Parathyroid adenoma (tissue), 2 donors: ENCODE results near the gene CEACAM18.

Experiments used
- H2AFZ ChIP-seq: fragments of 300-600 bp; sonication (generic); one replicate; pipeline ENCODE4 v1.7.0; 2017; ENCODE audit warnings: antibody characterized with exemption, mild to moderate bottlenecking
- H3K27ac ChIP-seq: fragments of 300-600 bp; sonication (generic); one replicate; pipeline ENCODE4 v1.7.0; 2017
- H3K27me3 ChIP-seq: fragments of 300-600 bp; sonication (generic); one replicate; pipeline ENCODE4 v1.7.0; 2017; ENCODE audit warnings: low read length; ENCODE audit not compliant: control insufficient read depth, insufficient read depth
- H3K36me3 ChIP-seq: fragments of 300-600 bp; sonication (generic); one replicate; pipeline ENCODE4 v1.7.0; 2017; ENCODE audit warnings: low read length; ENCODE audit not compliant: control insufficient read depth, insufficient read depth
- H3K4me1 ChIP-seq: fragments of 300-600 bp; sonication (generic); one replicate; pipeline ENCODE4 v1.7.0; 2017; ENCODE audit warnings: control low read depth
- H3K4me2 ChIP-seq: fragments of 300-600 bp; sonication (generic); one replicate; pipeline ENCODE4 v1.7.0; 2017; ENCODE audit warnings: low read length
- H3K4me3 ChIP-seq: fragments of 300-600 bp; sonication (generic); one replicate; pipeline ENCODE4 v1.7.0; 2017; ENCODE audit warnings: low read depth, low read length
- H3K79me2 ChIP-seq: fragments of 300-600 bp; sonication (generic); one replicate; pipeline ENCODE4 v1.7.0; 2017; ENCODE audit warnings: control low read depth
- H3K9ac ChIP-seq: fragments of 300-600 bp; sonication (generic); one replicate; pipeline ENCODE4 v1.7.0; 2017; ENCODE audit warnings: mild to moderate bottlenecking
- H3K9me3 ChIP-seq: fragments of 300-600 bp; sonication (generic); one replicate; pipeline ENCODE4 v1.7.0; 2017; ENCODE audit warnings: low read length; ENCODE audit not compliant: control insufficient read depth
- TF ChIP-seq, protein P1 (sequence below): fragments of 300-600 bp; sonication (generic); IDR thresholded peaks from one replicate; pipeline ENCODE4 v1.7.0; 2017; ENCODE audit warnings: antibody characterized with exemption, mild to moderate bottlenecking
- donor health status: primary hyperparathyroidism.

The CEACAM18 gene

DNA sequence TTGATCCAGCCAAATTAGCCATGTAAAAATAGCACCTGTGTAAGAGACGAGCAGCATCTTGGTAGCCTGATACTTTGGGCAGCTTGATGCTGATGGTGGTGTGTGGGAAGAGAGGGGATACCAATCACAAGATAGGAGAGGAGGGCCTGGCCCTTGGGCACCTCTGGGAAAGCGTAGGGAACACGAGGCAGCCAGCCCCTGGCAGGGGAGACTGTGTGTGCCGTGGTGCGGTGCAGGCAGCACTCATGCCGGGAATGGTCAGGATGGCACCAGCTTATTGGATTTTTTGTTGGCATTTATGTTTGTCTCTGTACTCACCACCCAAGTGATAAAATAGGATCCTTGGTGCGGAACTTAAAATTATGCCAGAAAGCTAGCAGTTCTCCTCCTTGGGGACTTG lies 30.3 kb upstream of the CEACAM18 start:
- H2AFZ ChIP-seq = no peak overlapping the region
- no peaks in the 10 kb centered on the region for H3K79me2 ChIP-seq
- H3K9me3 ChIP-seq = no peaks in the 10 kb centered on the region
- no peaks in the 10 kb centered on the region for H3K36me3 ChIP-seq
- no peak overlapping the region for H3K27ac ChIP-seq
- H3K4me2 ChIP-seq = no peak overlapping the region
- TF ChIP-seq, protein P1, sequence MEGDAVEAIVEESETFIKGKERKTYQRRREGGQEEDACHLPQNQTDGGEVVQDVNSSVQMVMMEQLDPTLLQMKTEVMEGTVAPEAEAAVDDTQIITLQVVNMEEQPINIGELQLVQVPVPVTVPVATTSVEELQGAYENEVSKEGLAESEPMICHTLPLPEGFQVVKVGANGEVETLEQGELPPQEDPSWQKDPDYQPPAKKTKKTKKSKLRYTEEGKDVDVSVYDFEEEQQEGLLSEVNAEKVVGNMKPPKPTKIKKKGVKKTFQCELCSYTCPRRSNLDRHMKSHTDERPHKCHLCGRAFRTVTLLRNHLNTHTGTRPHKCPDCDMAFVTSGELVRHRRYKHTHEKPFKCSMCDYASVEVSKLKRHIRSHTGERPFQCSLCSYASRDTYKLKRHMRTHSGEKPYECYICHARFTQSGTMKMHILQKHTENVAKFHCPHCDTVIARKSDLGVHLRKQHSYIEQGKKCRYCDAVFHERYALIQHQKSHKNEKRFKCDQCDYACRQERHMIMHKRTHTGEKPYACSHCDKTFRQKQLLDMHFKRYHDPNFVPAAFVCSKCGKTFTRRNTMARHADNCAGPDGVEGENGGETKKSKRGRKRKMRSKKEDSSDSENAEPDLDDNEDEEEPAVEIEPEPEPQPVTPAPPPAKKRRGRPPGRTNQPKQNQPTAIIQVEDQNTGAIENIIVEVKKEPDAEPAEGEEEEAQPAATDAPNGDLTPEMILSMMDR = no peak
- no peak overlapping the region for H3K4me3 ChIP-seq
- H3K4me1 ChIP-seq = no peaks in the 10 kb centered on the region
- H3K27me3 ChIP-seq = no peaks in the 10 kb centered on the region
- H3K9ac ChIP-seq = no peak overlapping the region

GRCh38 chr19:51448411-51449016 lies 29.8 kb upstream of the CEACAM18 start:
- no peaks in the 10 kb centered on the region for H3K4me1 ChIP-seq
- no peaks in the 10 kb centered on the region for H3K9me3 ChIP-seq
- no peak overlapping the region for H3K27ac ChIP-seq
- no peak overlapping the region for H2AFZ ChIP-seq
- H3K9ac ChIP-seq = no peak overlapping the region
- TF ChIP-seq, protein P1 = no peak
- H3K27me3 ChIP-seq = no peaks in the 10 kb centered on the region
- H3K4me3 ChIP-seq = no peak overlapping the region
- no peaks in the 10 kb centered on the region for H3K79me2 ChIP-seq
- no peaks in the 10 kb centered on the region for H3K36me3 ChIP-seq
- no peak overlapping the region for H3K4me2 ChIP-seq

GRCh38 chr19:51450730-51451307 lies 27.5 kb upstream of the CEACAM18 start:
- Histone ChIP-seq H3K4me3 (no peak overlapping the region), H3K9me3 (no peaks in the 10 kb centered on the region), H2AFZ (no peak overlapping the region), H3K36me3 (no peaks in the 10 kb centered on the region), H3K9ac (no peak overlapping the region), H3K4me1 (no peaks in the 10 kb centered on the region), H3K27me3 (no peaks in the 10 kb centered on the region), H3K27ac (no peak overlapping the region), H3K79me2 (no peaks in the 10 kb centered on the region), H3K4me2 (no peak overlapping the region)
- TF ChIP-seq, protein P1 = no peak

DNA sequence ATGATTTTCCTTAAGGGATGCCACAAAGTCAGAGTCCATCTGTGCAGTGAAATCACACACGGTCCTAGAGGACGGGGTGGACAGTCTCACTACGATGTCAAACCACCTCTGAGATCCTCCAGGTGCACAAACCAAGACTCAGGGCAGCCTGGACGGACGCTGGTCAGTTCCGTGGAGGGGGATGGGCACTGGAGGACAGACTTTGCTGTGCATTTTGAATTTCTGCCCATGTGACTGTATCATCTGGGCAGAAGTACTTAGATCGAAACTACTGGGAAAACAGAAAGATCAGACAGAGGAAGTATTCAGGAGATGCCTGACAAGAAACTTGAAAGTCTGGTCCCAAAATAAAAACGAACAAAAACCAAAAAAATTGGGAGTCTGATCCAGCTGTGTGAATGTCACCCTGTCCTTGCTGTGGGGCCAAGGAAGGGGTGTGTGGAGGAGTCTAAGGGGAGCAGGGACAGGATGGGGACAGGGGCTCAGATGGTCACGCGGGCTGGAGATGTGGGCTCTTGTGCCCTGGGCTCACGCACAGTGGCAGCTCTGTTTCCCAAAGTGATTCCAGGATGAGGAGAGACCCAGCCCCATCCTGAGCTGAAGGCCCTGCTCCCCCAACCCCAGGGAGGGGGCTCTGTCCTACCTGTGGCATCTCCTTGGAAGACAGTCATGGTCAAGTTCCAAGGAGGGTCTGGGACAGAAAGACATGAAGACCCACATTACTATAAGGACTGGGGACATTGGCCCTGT lies 21.6 kb upstream of the CEACAM18 start:
- Histone ChIP-seq H2AFZ (no peak overlapping the region), H3K27ac (no peak overlapping the region), H3K9me3 (no peaks in the 10 kb centered on the region), H3K4me1 (no peaks in the 10 kb centered on the region), H3K36me3 (no peaks in the 10 kb centered on the region), H3K4me3 (no peak overlapping the region), H3K9ac (no peak overlapping the region), H3K4me2 (no peak overlapping the region), H3K79me2 (no peaks in the 10 kb centered on the region), H3K27me3 (no peaks in the 10 kb centered on the region)
- TF ChIP-seq, protein P1 = no peak
